Endothelial cell of umbilical vein (primary cell): ENCODE data around the gene FOS. TPM values are rescaled to one million over a fixed set of nuclear protein-coding genes. Genes with fewer than 3 reads are reported as not detected.

Source experiments
- BruUV-seq: library from RNA; stranded (reverse); fragments of 400-500 nt; replicated peaks from 2 replicates; lab custom pipeline; 2021; lab: Mats Ljungman, UMichigan
- CTCF ChIA-PET: fragments of 300-600, 350-600 bp; sonication (Branson Sonifier 250); formaldehyde crosslinking; loops from one replicate; lab custom pipeline; 2021; ENCODE audit warnings: antibody characterized with exemption, inconsistent platforms; lab: Charles Lee
- POLR2A ChIA-PET: fragments of 300-600, 350-600 bp; sonication (Branson Sonifier 250); formaldehyde crosslinking; loops from one replicate; lab custom pipeline; 2021; ENCODE audit warnings: antibody characterized with exemption, inconsistent platforms; lab: Charles Lee
- DNase-seq: peaks from one replicate; pipeline ENCODE4 v3.0.0-alpha.2; 2011; ENCODE audit warnings: low read depth, low spot score
- FAIRE-seq: peaks from 2 replicates; lab custom pipeline; 2011; peaks lifted over from hg19 to GRCh38; lab: Jason Lieb, UNC
- H2AFZ ChIP-seq: 2 replicates; pipeline ENCODE4 v1.6.0; 2012; ENCODE audit warnings: low read depth, low read length, control low read depth, inconsistent platforms
- H3K27ac ChIP-seq: 2 replicates; pipeline ENCODE4 v1.5.1; 2011; ENCODE audit warnings: low read depth, mild to moderate bottlenecking, control low read depth, low read length, moderate library complexity; ENCODE audit not compliant: insufficient read depth
- H3K27me3 ChIP-seq, 2 experiments: 2 replicates each; pipeline versions ENCODE4 v1.6.0 to v1.6.1; 2011; ENCODE audit warnings: low read length in 2 of 2, mixed read lengths in 1 of 2; ENCODE audit not compliant: control insufficient read depth in 2 of 2, insufficient read depth in 2 of 2
- H3K36me3 ChIP-seq, 2 experiments: 2 replicates in 1 of 2; 3 replicates in 1 of 2; pipeline ENCODE4 v1.5.1; 2011; ENCODE audit warnings: low read length in 2 of 2, mild to moderate bottlenecking in 1 of 2, moderate library complexity in 1 of 2; ENCODE audit not compliant: control insufficient read depth in 2 of 2, insufficient read depth in 2 of 2; ENCODE audit errors: extremely low read depth in 1 of 2
- H3K4me1 ChIP-seq: 3 replicates; pipeline ENCODE4 v1.5.1; 2011; ENCODE audit warnings: mild to moderate bottlenecking, low read length; ENCODE audit not compliant: control insufficient read depth, insufficient read depth; ENCODE audit errors: extremely low read depth
- H3K4me2 ChIP-seq: 2 replicates; pipeline ENCODE4 v1.6.1; 2011; ENCODE audit warnings: low read length, control low read depth, mixed read lengths; ENCODE audit not compliant: insufficient read depth
- H3K4me3 ChIP-seq, 3 experiments: fragments of 200-600 bp in 1 of 3; sonication (generic), shearing (Covaris generic) in 1 of 3; replicated peaks in 1 of 3; 2 replicates each; pipeline ENCODE4 v1.5.1; 2011 to 2016; ENCODE audit warnings: control low read depth in 3 of 3, low read length in 3 of 3, mild to moderate bottlenecking in 2 of 3, inconsistent platforms in 1 of 3, low read depth in 1 of 3, moderate library complexity in 1 of 3; ENCODE audit not compliant: insufficient read depth in 1 of 3
- H3K79me2 ChIP-seq: 2 replicates; pipeline ENCODE4 v1.6.0; 2012; ENCODE audit warnings: low read length, inconsistent platforms; ENCODE audit not compliant: control insufficient read depth, insufficient read depth
- H3K9ac ChIP-seq: replicated peaks from 2 replicates; pipeline ENCODE3; 2011; ENCODE audit warnings: low read length, control low read depth; ENCODE audit not compliant: insufficient read depth; ENCODE audit errors: extremely low read depth
- H3K9me1 ChIP-seq: replicated peaks from 3 replicates; pipeline ENCODE4 v1.6.0; 2011; ENCODE audit warnings: mild to moderate bottlenecking, low read length; ENCODE audit not compliant: control insufficient read depth, insufficient read depth; ENCODE audit errors: extremely low read depth
- H3K9me3 ChIP-seq: replicated peaks from 2 replicates; pipeline ENCODE4 v1.5.1; 2012; ENCODE audit warnings: low read length, inconsistent platforms; ENCODE audit not compliant: control insufficient read depth, insufficient read depth
- H4K20me1 ChIP-seq: replicated peaks from 2 replicates; pipeline ENCODE3; 2011; ENCODE audit warnings: mild to moderate bottlenecking, low read length; ENCODE audit not compliant: control insufficient read depth, insufficient read depth; ENCODE audit errors: extremely low read depth
- CTCF ChIP-seq, 2 donors: IDR thresholded peaks; 1 replicate in 1 of 2; 2 replicates in 1 of 2; pipeline ENCODE4 v1.5.1; 2011; ENCODE audit warnings: low read length in 2 of 2, mild to moderate bottlenecking in 2 of 2, moderate library complexity in 2 of 2, control low read depth in 1 of 2, inconsistent platforms in 1 of 2, low read depth in 1 of 2; ENCODE audit not compliant: insufficient read depth in 1 of 2; ENCODE audit errors: extremely low read depth in 1 of 2
- EZH2 ChIP-seq: IDR thresholded peaks from 2 replicates; pipeline ENCODE4 v1.6.1; 2012; ENCODE audit warnings: borderline replicate concordance, low read depth, mild to moderate bottlenecking, moderate library complexity, low read length, inconsistent platforms; ENCODE audit not compliant: severe bottlenecking
- FOS ChIP-seq: IDR thresholded peaks from 2 replicates; pipeline ENCODE4 v1.6.1; 2011; ENCODE audit warnings: mild to moderate bottlenecking, low read length, moderate library complexity, borderline replicate concordance; ENCODE audit not compliant: insufficient read depth
- GATA2 ChIP-seq: IDR thresholded peaks from 2 replicates; pipeline ENCODE4 v1.7.0; 2011; ENCODE audit warnings: low read depth, mild to moderate bottlenecking, moderate library complexity, mixed read lengths, low read length; ENCODE audit not compliant: insufficient read length, insufficient read depth
- JUN ChIP-seq: IDR thresholded peaks from 2 replicates; pipeline ENCODE4 v1.6.1; 2011; ENCODE audit warnings: borderline replicate concordance, low read depth; ENCODE audit not compliant: insufficient read length, insufficient read depth
- MYC ChIP-seq: IDR thresholded peaks from one replicate; pipeline ENCODE4 v1.6.1; 2011; ENCODE audit warnings: mild to moderate bottlenecking, low read depth, low read length
- POLR2A ChIP-seq: IDR thresholded peaks from 2 replicates; pipeline ENCODE4 v1.6.1; 2012; ENCODE audit warnings: low read depth, mild to moderate bottlenecking, control low read depth, low read length
- POLR2AphosphoS5 ChIP-seq: IDR thresholded peaks from 2 replicates; pipeline ENCODE4 v1.6.1; 2012; ENCODE audit warnings: low read depth, mild to moderate bottlenecking, control low read depth, low read length, moderate library complexity; ENCODE audit not compliant: insufficient read depth
- dilution Hi-C: fragments of 300-500 bp; cut with MboI; formaldehyde crosslinking; loops from one replicate; pipeline ENCODE4 v1.15.0; 2019; ENCODE audit warnings: low sequenced_read_pairs; ENCODE audit not compliant: extremely low pct_ligation_motif_present
- intact Hi-C: fragments of 100-400 bp; cut with micrococcal nuclease; formaldehyde crosslinking; loops from one replicate; pipeline ENCODE4 v1.10.0; 2022
- polyA plus RNA-seq, 4 experiments: library from polyadenylated mRNA; depleted of rRNA in 3 of 4; stranded (reverse) in 3 of 4; unstranded in 1 of 4; fragments of >200 nt; gene quantifications; 2 replicates each; pipeline versions ENCODE4 v1.2.1 to v1.2.3, GENCODE V29; 2011 to 2012; ENCODE audit warnings: missing spikeins in 1 of 4
- small RNA-seq: library from RNA; depleted of rRNA; stranded (forward); fragments of <200 nt; gene quantifications from one replicate; pipeline ENCODE3, GENCODE V24; 2012; ENCODE audit warnings: low replicate concordance, low read depth; ENCODE audit not compliant: insufficient read depth, insufficient read length
- total RNA-seq: library from RNA; stranded (reverse); gene quantifications from 2 replicates; pipeline ENCODE4 v1.2.3, GENCODE V29; 2021
- TF ChIP-seq, protein P1 (sequence below): IDR thresholded peaks from 2 replicates; pipeline ENCODE4 v1.6.1; 2011; ENCODE audit not compliant: insufficient read depth, insufficient read length

Gene FOS
- total and polyA plus RNA-seq, 2 donors (not counting 3 experiments of a cell fraction or from before 2014, with no cell fraction given), result 9.2 to 41.6 TPM

- POLR2A ChIA-PET, result no interaction called here
- no peak overlapping the region for H3K27ac ChIP-seq
- H2AFZ ChIP-seq, result no peak overlapping the region
- H3K4me1 ChIP-seq, result no peaks in the 10 kb centered on the region
- TF ChIP-seq GATA2, result no peak
- TF ChIP-seq POLR2A, result no peak
- TF ChIP-seq, protein P1, sequence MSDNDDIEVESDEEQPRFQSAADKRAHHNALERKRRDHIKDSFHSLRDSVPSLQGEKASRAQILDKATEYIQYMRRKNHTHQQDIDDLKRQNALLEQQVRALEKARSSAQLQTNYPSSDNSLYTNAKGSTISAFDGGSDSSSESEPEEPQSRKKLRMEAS, result no peak
- no peak for TF ChIP-seq CTCF (IDR thresholded peaks at IDR 0.05; ENCODE audit: extremely low read depth in 1 of 2, insufficient read depth in 1 of 2, low read depth in 1 of 2, low read length in 2 of 2)
- TF ChIP-seq JUN, result no peak
- no peak for TF ChIP-seq EZH2
- no peak for TF ChIP-seq POLR2AphosphoS5
- no peak for TF ChIP-seq MYC
- no peak for TF ChIP-seq FOS
- no peaks in the 10 kb centered on the region for H3K9me3 ChIP-seq
- H3K9ac ChIP-seq, result no peak overlapping the region
- H3K4me3 ChIP-seq, result no peak overlapping the region
- no peaks in the 10 kb centered on the region for H3K36me3 ChIP-seq
- CTCF ChIA-PET, result interaction anchor here (1.2 kb wide), 1 partner anchor 10 kb away, joined by 3 read pairs; no protein-coding TSS in a partner anchor
- no peaks in the 10 kb centered on the region for H3K9me1 ChIP-seq
- dilution Hi-C loops, result no loop called here
- H3K79me2 ChIP-seq, result no peaks in the 10 kb centered on the region
- FAIRE-seq (no peak), DNase-seq (no peak)
- no TSS peak for BruUV-seq
- no peak overlapping the region for H3K4me2 ChIP-seq
- peaks cover 17 to 21% of the 10 kb centered on the region in 2 experiments for H3K27me3 ChIP-seq
- intact Hi-C loops, result no loop called here
- H4K20me1 ChIP-seq, result no peaks in the 10 kb centered on the region
These were observed 52.8 kb downstream of the FOS start for GRCh38 chr14:75331471-75331870.

Small RNA genes within 50 kb of the gene (small RNA-seq; reads per million reads assigned to genes)
- gene RF00004, result not detected

Other genes with a start within 250 kb of the FOS start
- 14.6 and 16.5 TPM in 2 replicates for gene MLH3, start 227.4 kb upstream of the FOS start, total RNA-seq
- gene MLH3, start 227.4 kb upstream of the FOS start, polyA plus RNA-seq, result 4.6 and 4.8 TPM in 2 replicates
- 34.2 and 37.5 TPM in 2 replicates for gene ACYP1, start 214.8 kb upstream of the FOS start, total RNA-seq
- gene ACYP1, start 214.8 kb upstream of the FOS start, polyA plus RNA-seq, result 17.4 and 30.2 TPM in 2 replicates
- gene ZC2HC1C, start 209.2 kb upstream of the FOS start, total RNA-seq, result 0.91 and 3.6 TPM in 2 replicates
- 0.72 and 0.84 TPM in 2 replicates for gene ZC2HC1C, start 209.2 kb upstream of the FOS start, polyA plus RNA-seq
- 65.1 and 69.6 TPM in 2 replicates for gene NEK9, start 151.8 kb upstream of the FOS start, total RNA-seq
- gene NEK9, start 151.8 kb upstream of the FOS start, polyA plus RNA-seq, result 22.1 and 25.1 TPM in 2 replicates
- 313 and 338 TPM in 2 replicates for gene TMED10, start 102.2 kb upstream of the FOS start, total RNA-seq
- 320 and 342 TPM in 2 replicates for gene TMED10, start 102.2 kb upstream of the FOS start, polyA plus RNA-seq
- gene JDP2, start 149.2 kb downstream of the FOS start, total RNA-seq, result 10.6 and 10.8 TPM in 2 replicates
- 3.2 and 3.3 TPM in 2 replicates for gene JDP2, start 149.2 kb downstream of the FOS start, polyA plus RNA-seq
- not detected in 2 replicates for gene BATF, start 243.6 kb downstream of the FOS start, total RNA-seq
- gene BATF, start 243.6 kb downstream of the FOS start, polyA plus RNA-seq, result not detected in 2 replicates